Esophagus muscularis mucosa (tissue), 4 donors: ENCODE measurements around the gene CPSF4. TPM values are rescaled to one million over a fixed set of nuclear protein-coding genes. Genes with fewer than 3 reads are reported as not detected.

Source experiments
- DNase-seq: peaks from one replicate; pipeline ENCODE4 v3.0.0-alpha.2; 2017; ENCODE audit errors: extremely low spot score
- H3K27ac ChIP-seq, 4 donors: fragments of 200-600 bp; sonication (generic); replicated peaks in 1 of 4; 1 replicate in 3 of 4; 2 replicates in 1 of 4; pipeline ENCODE4 v1.5.1; 2016 to 2019; ENCODE audit warnings: mild to moderate bottlenecking in 1 of 4
- H3K27me3 ChIP-seq, 4 donors: fragments of 200-600 bp; sonication (generic); one replicate each; pipeline versions ENCODE4 v1.5.1 to v1.6.0; 2016 to 2019
- H3K36me3 ChIP-seq, 4 donors: fragments of 200-600 bp; sonication (generic); one replicate each; pipeline ENCODE4 v1.5.1; 2016 to 2019
- H3K4me1 ChIP-seq, 4 donors: fragments of 200-600 bp; sonication (generic); one replicate each; pipeline ENCODE4 v1.5.1; 2016 to 2019
- H3K4me3 ChIP-seq, 4 donors: fragments of 200-600 bp; sonication (generic); 1 replicate in 2 of 4; 2 replicates in 2 of 4; pipeline ENCODE4 v1.5.1; 2016 to 2019; ENCODE audit warnings: mild to moderate bottlenecking in 4 of 4, moderate library complexity in 1 of 4
- H3K9me3 ChIP-seq, 4 donors: fragments of 200-600 bp; sonication (generic); 1 replicate in 3 of 4; 2 replicates in 1 of 4; pipeline ENCODE4 v1.5.1; 2016 to 2019
- EP300 ChIP-seq: sonication (generic); formaldehyde crosslinking; IDR thresholded peaks from one replicate; pipeline ENCODE4 v1.6.1; 2017; ENCODE audit warnings: antibody characterized with exemption
- POLR2A ChIP-seq: fragments of 450-650 bp; IDR thresholded peaks from one replicate; pipeline ENCODE4 v1.6.1; 2017; ENCODE audit warnings: antibody characterized with exemption, moderate library complexity, mild to moderate bottlenecking, low read depth
- POLR2AphosphoS5 ChIP-seq, 2 donors: sonication (generic); formaldehyde crosslinking; IDR thresholded peaks; one replicate each; pipeline ENCODE4 v1.6.1; 2017; ENCODE audit warnings: antibody characterized with exemption in 2 of 2
- WGBS: methylation state at CpG from one replicate; pipeline ENCODE4 v1.1.5; 2018; 5-methylcytosine and 5-hydroxymethylcytosine counted together
- intact Hi-C: fragments of 100-400 bp; cut with DNase I; formaldehyde crosslinking; loops from one replicate; pipeline ENCODE4 v1.15.1; 2023
- total RNA-seq, 4 donors: library from RNA; depleted of rRNA; stranded (reverse); fragments of >200 nt; gene quantifications; one replicate each; pipeline versions ENCODE4 v1.1.0 to v1.2.1, GENCODE V29; 2016
- TF ChIP-seq, protein P1 (sequence below), 3 experiments: fragments of 200-600 bp in 2 of 3; fragments of 450-650 bp in 1 of 3; sonication (generic) in 2 of 3; IDR thresholded peaks; one replicate each; pipeline ENCODE4 v1.5.1; 2017 to 2019; ENCODE audit warnings: antibody characterized with exemption in 3 of 3, mild to moderate bottlenecking in 2 of 3, moderate library complexity in 1 of 3

Gene CPSF4
- total RNA-seq, 4 donors from 2014 or later: 19.1 to 25.3 (median 20.8) TPM

DNA sequence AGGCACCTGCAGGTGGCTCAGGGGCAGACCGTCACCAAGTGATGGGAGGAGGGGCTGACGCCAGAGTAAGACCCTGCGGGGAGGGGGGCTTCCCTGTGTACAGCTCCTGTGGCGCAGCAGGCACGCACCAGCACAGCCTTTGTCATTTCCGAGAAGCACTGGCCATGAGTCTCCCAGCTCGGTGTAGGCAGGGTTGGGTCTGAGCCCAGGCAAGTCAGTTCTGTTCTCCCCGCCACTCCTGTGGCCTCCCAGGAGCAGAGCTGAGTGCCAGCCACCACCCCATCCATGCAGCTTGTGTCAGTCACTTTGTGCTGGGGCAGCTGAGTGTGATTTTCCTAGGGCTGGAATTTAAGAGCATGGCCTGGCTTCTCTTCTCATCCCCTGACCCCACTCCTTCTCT is 13.2 kb downstream of the CPSF4 start:
- no peaks in the 10 kb centered on the region for H3K9me3 ChIP-seq
- peaks cover 64 to 100% (median 98%) of the 10 kb centered on the region in 4 donors for H3K36me3 ChIP-seq
- DNase-seq: no peak
- no peak overlapping the region for H3K4me3 ChIP-seq
- peaks cover 0 to 13% (median 2%) of the 10 kb centered on the region in 4 donors for H3K4me1 ChIP-seq
- H3K27me3 ChIP-seq: no peaks in the 10 kb centered on the region
- H3K27ac ChIP-seq: no peak overlapping the region
- intact Hi-C loops: no loop called here
- 85% methylated on average over 7 of the region's 8 CpGs for WGBS
- TF ChIP-seq POLR2A (no peak), EP300 (no peak), POLR2AphosphoS5 (IDR thresholded peaks at IDR 0.05) (no peak)
- TF ChIP-seq, protein P1, sequence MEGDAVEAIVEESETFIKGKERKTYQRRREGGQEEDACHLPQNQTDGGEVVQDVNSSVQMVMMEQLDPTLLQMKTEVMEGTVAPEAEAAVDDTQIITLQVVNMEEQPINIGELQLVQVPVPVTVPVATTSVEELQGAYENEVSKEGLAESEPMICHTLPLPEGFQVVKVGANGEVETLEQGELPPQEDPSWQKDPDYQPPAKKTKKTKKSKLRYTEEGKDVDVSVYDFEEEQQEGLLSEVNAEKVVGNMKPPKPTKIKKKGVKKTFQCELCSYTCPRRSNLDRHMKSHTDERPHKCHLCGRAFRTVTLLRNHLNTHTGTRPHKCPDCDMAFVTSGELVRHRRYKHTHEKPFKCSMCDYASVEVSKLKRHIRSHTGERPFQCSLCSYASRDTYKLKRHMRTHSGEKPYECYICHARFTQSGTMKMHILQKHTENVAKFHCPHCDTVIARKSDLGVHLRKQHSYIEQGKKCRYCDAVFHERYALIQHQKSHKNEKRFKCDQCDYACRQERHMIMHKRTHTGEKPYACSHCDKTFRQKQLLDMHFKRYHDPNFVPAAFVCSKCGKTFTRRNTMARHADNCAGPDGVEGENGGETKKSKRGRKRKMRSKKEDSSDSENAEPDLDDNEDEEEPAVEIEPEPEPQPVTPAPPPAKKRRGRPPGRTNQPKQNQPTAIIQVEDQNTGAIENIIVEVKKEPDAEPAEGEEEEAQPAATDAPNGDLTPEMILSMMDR (IDR thresholded peaks at IDR 0.05): no peak

DNA sequence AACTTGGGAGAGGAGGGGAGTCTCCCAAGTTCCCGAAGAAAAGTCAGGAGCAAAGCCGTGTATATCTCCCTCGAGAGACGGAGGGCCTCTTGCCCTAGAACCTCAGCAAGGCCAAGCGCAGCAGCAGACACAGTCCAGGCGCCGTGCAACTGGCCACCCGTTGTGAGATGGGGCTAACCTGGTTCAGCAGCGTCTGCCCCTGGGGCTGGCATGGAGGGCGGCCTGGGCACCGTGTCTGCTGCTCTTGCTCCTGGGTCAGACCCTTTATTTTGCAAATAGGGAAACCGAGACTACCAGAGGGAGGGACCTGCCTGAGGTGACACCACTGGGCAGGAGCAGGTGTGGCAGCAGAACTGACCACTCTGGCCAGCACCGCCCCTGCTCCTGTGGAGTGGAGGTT is 13.8 kb downstream of the CPSF4 start:
- Histone ChIP-seq H3K9me3 (no peaks in the 10 kb centered on the region), H3K4me1 (peaks cover 0 to 13% (median 2%) of the 10 kb centered on the region in 4 donors), H3K4me3 (no peak overlapping the region), H3K27me3 (no peaks in the 10 kb centered on the region), H3K27ac (no peak overlapping the region), H3K36me3 (peaks cover 68 to 100% (median 100%) of the 10 kb centered on the region in 4 donors)
- intact Hi-C loops: no loop called here
- TF ChIP-seq POLR2A (no peak), EP300 (no peak), POLR2AphosphoS5 (IDR thresholded peaks at IDR 0.05) (no peak)
- TF ChIP-seq, protein P1 (IDR thresholded peaks at IDR 0.05): no peak
- no peak for DNase-seq
- WGBS: 93% methylated on average over 7 of the region's 13 CpGs

DNA sequence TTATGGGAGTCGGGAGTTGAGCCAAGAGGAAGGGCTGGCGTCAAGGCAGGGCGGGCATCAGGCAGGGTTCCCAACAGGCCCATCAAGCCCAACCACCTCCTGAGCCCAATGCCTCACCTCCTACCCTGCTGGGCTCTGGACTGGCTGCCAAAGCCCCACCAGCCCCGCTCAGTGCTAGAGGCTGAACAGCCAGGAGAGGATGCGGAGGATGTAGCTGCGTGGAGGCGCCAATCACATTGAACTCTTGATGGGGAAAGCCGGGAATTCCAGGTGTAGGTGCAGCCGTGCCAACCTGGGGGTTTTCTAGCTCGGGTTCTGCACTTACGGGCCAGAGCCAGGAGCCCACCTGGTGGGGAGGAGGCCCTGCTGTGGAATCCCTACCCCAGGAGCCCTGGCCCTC is 14.4 kb downstream of the CPSF4 start:
- no peak overlapping the region for H3K27ac ChIP-seq
- no peak for TF ChIP-seq EP300
- TF ChIP-seq, protein P1 (IDR thresholded peaks at IDR 0.05): no peak
- TF ChIP-seq POLR2A: no peak
- TF ChIP-seq POLR2AphosphoS5 (IDR thresholded peaks at IDR 0.05): no peak
- H3K4me1 ChIP-seq: peaks cover 0 to 13% (median 3%) of the 10 kb centered on the region in 4 donors
- no peak overlapping the region for H3K4me3 ChIP-seq
- 75% methylated on average over 7 of the region's 11 CpGs for WGBS
- H3K27me3 ChIP-seq: no peaks in the 10 kb centered on the region
- H3K36me3 ChIP-seq: peaks cover 66 to 100% (median 100%) of the 10 kb centered on the region in 4 donors
- H3K9me3 ChIP-seq: no peaks in the 10 kb centered on the region
- intact Hi-C loops: no loop called here
- DNase-seq: no peak

DNA sequence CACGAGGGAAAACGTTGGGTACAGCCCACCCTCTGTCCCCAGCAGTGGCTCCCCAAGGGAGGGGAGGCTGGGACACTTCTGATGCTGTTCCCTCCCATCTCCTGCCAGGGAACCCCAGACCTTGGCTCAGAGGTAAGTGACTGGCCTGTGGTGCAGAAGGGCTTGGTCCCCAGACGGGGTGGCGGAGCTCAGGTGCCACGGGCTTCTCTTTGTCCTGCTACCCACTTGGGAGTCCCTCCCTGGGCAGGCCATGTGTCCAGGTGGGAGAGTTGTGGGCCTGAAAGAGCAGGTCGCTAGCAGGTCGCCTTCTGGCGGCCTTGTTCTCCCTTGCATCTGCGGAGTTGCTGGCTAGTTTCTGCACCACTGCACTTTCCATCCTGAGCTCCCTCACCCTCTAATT is 17.1 kb downstream of the CPSF4 start:
- Histone ChIP-seq H3K4me1 (peaks cover 13 to 23% (median 19%) of the 10 kb centered on the region in 4 donors), H3K27ac (no peak overlapping the region), H3K9me3 (no peaks in the 10 kb centered on the region), H3K4me3 (no peak overlapping the region), H3K36me3 (peaks cover 56 to 98% (median 97%) of the 10 kb centered on the region in 4 donors), H3K27me3 (no peaks in the 10 kb centered on the region)
- TF ChIP-seq POLR2A (no peak), EP300 (no peak), POLR2AphosphoS5 (IDR thresholded peaks at IDR 0.05) (no peak)
- TF ChIP-seq, protein P1 (IDR thresholded peaks at IDR 0.05): no peak
- whole genome bisulfite sequencing: 79% methylated on average over 9 of the region's 9 CpGs
- intact Hi-C loops: no loop called here
- no peak for DNase-seq

DNA sequence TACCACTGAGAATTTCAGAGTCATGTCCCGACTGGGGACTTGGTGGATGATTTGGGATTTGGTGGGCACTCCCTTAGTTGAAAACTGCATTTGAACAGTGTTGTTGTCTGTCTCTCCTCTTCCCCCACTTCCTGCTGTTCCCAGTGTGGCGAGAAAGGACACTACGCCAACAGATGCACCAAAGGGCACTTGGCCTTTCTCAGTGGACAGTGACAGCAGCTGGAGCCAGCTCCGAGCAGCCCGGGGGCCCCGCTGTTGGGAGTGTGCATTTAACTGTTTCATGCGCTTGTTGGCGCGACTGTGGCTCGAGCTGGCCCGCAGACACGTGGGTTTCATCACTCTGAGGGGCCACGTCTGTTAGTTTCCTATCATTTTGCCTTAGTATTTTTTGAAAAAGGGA is 17.5 kb downstream of the CPSF4 start:
- H3K36me3 ChIP-seq: peaks cover 53 to 97% (median 93%) of the 10 kb centered on the region in 4 donors
- DNase-seq: no peak
- intact Hi-C loops: no loop called here
- H3K27me3 ChIP-seq: no peaks in the 10 kb centered on the region
- H3K4me1 ChIP-seq: peaks cover 17 to 27% (median 23%) of the 10 kb centered on the region in 4 donors
- TF ChIP-seq POLR2AphosphoS5 (IDR thresholded peaks at IDR 0.05) (no peak), POLR2A (no peak), EP300 (no peak)
- TF ChIP-seq, protein P1 (IDR thresholded peaks at IDR 0.05): no peak
- H3K9me3 ChIP-seq: no peaks in the 10 kb centered on the region
- no peak overlapping the region for H3K27ac ChIP-seq
- 61% methylated on average over 13 of the region's 13 CpGs for WGBS
- H3K4me3 ChIP-seq: no peak overlapping the region
